Heart right ventricle (tissue), 16 donors: Measurements from ENCODE around the gene OR6J1. TPM values are rescaled to one million over a fixed set of nuclear protein-coding genes. Genes with fewer than 3 reads are reported as not detected.
"Not testable (repeated sequence)": the region's sequence is repeated elsewhere in the genome, so short reads cannot be mapped to it uniquely, and the experiment has no call there.

Experiments used
- ATAC-seq, 8 donors: fragments of 200-7000 bp; cut with Tn5 transposase; one replicate each; pipeline ENCODE4 v1.9.1; 2020; ENCODE audit warnings: mild to moderate bottlenecking in 8 of 8, moderate library complexity in 8 of 8, moderate number of reproducible peaks in 1 of 8
- DNase-seq, 2 donors: peaks; one replicate each; pipeline ENCODE4 v3.0.0-alpha.2; 2020
- H3K27ac ChIP-seq, 10 donors: fragments of 200-600 bp; sonication (generic) in 2 of 10; one replicate each; pipeline versions ENCODE4 v1.5.0 to v1.8.0; 2020 to 2022; ENCODE audit warnings: mild to moderate bottlenecking in 3 of 10
- H3K27me3 ChIP-seq, 7 donors: fragments of 200-600 bp; one replicate each; pipeline ENCODE4 v1.8.0; 2021 to 2022; ENCODE audit warnings: mild to moderate bottlenecking in 2 of 7
- H3K36me3 ChIP-seq, 9 donors: fragments of 200-600 bp; sonication (generic) in 1 of 9; one replicate each; pipeline versions ENCODE4 v1.5.0 to v1.8.0; 2020 to 2022; ENCODE audit warnings: mild to moderate bottlenecking in 2 of 9
- H3K4me1 ChIP-seq, 9 donors: fragments of 200-600 bp; sonication (generic) in 1 of 9; one replicate each; pipeline versions ENCODE4 v1.5.0 to v1.8.0; 2020 to 2022; ENCODE audit warnings: mild to moderate bottlenecking in 4 of 9
- H3K4me3 ChIP-seq, 10 donors: fragments of 200-600 bp; sonication (generic) in 2 of 10; one replicate each; pipeline versions ENCODE4 v1.5.0 to v1.8.0; 2020 to 2022; ENCODE audit warnings: mild to moderate bottlenecking in 7 of 10, moderate library complexity in 2 of 10
- H3K9me3 ChIP-seq, 11 donors: fragments of 200-600 bp in 10 of 11; sonication (generic) in 2 of 11; one replicate each; pipeline versions ENCODE4 v1.5.0 to v1.8.0; 2013 to 2022; ENCODE audit warnings: mild to moderate bottlenecking in 2 of 11, control low read depth in 1 of 11, moderate library complexity in 1 of 11
- CTCF ChIP-seq, 9 donors: fragments of 200-600 bp; sonication (generic) in 2 of 9; IDR thresholded peaks; one replicate each; pipeline versions ENCODE4 v1.5.0 to v1.8.0; 2021 to 2022; ENCODE audit warnings: antibody characterized with exemption in 9 of 9, mild to moderate bottlenecking in 5 of 9, moderate library complexity in 1 of 9
- WGBS, 2 donors: extraction: QIAGEN DNeasy Blood & Tissue Kit; methylation state at CpG; one replicate each; pipeline ENCODE4 v1.1.7; 2013; ENCODE audit warnings: inconsistent platforms in 1 of 2; 5-methylcytosine and 5-hydroxymethylcytosine counted together
- intact Hi-C, 10 donors: fragments of 100-400 bp; cut with DNase I; formaldehyde crosslinking; loops; one replicate each; pipeline versions ENCODE4 v1.11.1 to v1.14.2; 2022
- polyA plus RNA-seq, 2 donors: library from polyadenylated mRNA; stranded (reverse); fragments of 200-250 nt; gene quantifications; one replicate each; pipeline ENCODE4 v1.2.3, GENCODE V29; 2013
- total RNA-seq, 10 donors: library from RNA; stranded (reverse); fragmentation: NEBNext Ultra II Directional in 3 of 10; extraction: Animal tissue kit (Norgen Biotek cat#: 25700) in 3 of 10; gene quantifications; one replicate each; pipeline versions ENCODE4 v1.2.1 to v1.2.4, GENCODE V29; 2021 to 2023
- donor health status: Arrhythmogenic right ventricular cardiomyopathy.
- donor health status: ischemic (EF 13 %, LVEDD 7.1; RV severe dilation, severe dysfunction).
- donor health status: healthy with polysubstance abuse.
- donor health status: DM: no; HTN: yes; CAD: no.
- donor health status: DM: no; HTN: no; CAD: no.
- donor health status: ischemic (EF 25% LVEDD 6.9; RV normal size, moderate dysfunction).
- donor health status: ischemic (EF 25% LVEDD 5.7; RV mildly dilated, moderate dysfunction).
- donor health status: healthy.
- donor health status: DM: yes; HTN: yes; CAD: no.
- donor health status: Ischemic cardiomyopathy.
- donor health status: ischemic (EF 35%, LVEDD 5.7; RV mildly dilated, moderate dysfunction).
- donor health status: nonischemic (EF 11% LVEDD 7.7; RV severe dilation, severe dysfunction).
- donor health status: DM: yes; HTN: yes; CAD: no.
- donor health status: PGD.
- donor health status: ischemic (EF 29% LVEDD 5.4; RV normal size, mild dysfunction).
- donor health status: nonischemic (EF 23%, LVEDD 6.1; RV moderate dilation, normal function).

OR6J1 gene
- total and polyA plus RNA-seq, 12 donors: not detected

GRCh38 chr14:22641846-22642245 lies 2.3 kb downstream of the OR6J1 start:
- 52% methylated on average over 3 of the region's 3 CpGs for WGBS, 2 donors
- intact Hi-C loops: loop anchor here in 1 of 10 donors (10.0 kb wide), 1 partner anchor 227 kb away; no protein-coding TSS in a partner anchor
- H3K27me3 ChIP-seq: peaks cover 0 to 3% (median 0%) of the 10 kb centered on the region in 7 donors
- DNase-seq (no peak), ATAC-seq (no peak)
- no peak for TF ChIP-seq CTCF (IDR thresholded peaks at IDR 0.05)
- H3K9me3 ChIP-seq: no peaks in the 10 kb centered on the region
- no peaks in the 10 kb centered on the region for H3K36me3 ChIP-seq
- no peak overlapping the region for H3K27ac ChIP-seq
- peaks cover 0 to 10% (median 0%) of the 10 kb centered on the region in 9 donors for H3K4me1 ChIP-seq
- H3K4me3 ChIP-seq: no peak overlapping the region

GRCh38 chr14:22640192-22640591 lies 4.0 kb downstream of the OR6J1 start:
- ATAC-seq (no peak), DNase-seq (no peak)
- peaks cover 0 to 1% (median 0%) of the 10 kb centered on the region in 9 donors for H3K4me1 ChIP-seq
- H3K27ac ChIP-seq: no peak overlapping the region
- intact Hi-C loops: loop anchor here in 1 of 10 donors (10.0 kb wide), 1 partner anchor 225 kb away; no protein-coding TSS in a partner anchor
- H3K27me3 ChIP-seq: peaks cover 0 to 3% (median 0%) of the 10 kb centered on the region in 7 donors
- no peaks in the 10 kb centered on the region for H3K9me3 ChIP-seq
- no peak for TF ChIP-seq CTCF (IDR thresholded peaks at IDR 0.05)
- H3K36me3 ChIP-seq: no peaks in the 10 kb centered on the region
- H3K4me3 ChIP-seq: no peak overlapping the region

GRCh38 chr14:22635980-22636379 lies 8.2 kb downstream of the OR6J1 start:
- intact Hi-C loops, H3K27ac ChIP-seq, H3K9me3 ChIP-seq, ATAC-seq, DNase-seq, H3K4me1 ChIP-seq, H3K36me3 ChIP-seq, H3K27me3 ChIP-seq, H3K4me3 ChIP-seq: not testable (repeated sequence)
- WGBS, 2 donors: 9 to 71% methylated on average over 1 of the region's 1 CpG

- WGBS, 2 donors: 84 to 86% methylated on average over 8 of the region's 8 CpGs
- TF ChIP-seq CTCF (IDR thresholded peaks at IDR 0.05): no peak
- no peaks in the 10 kb centered on the region for H3K27me3 ChIP-seq
- no peak for DNase-seq
- H3K4me3 ChIP-seq: no peak overlapping the region
- H3K36me3 ChIP-seq: no peaks in the 10 kb centered on the region
- H3K27ac ChIP-seq: no peak overlapping the region
- no peak for ATAC-seq
- intact Hi-C loops: no loop called here
- H3K9me3 ChIP-seq: no peaks in the 10 kb centered on the region
- no peaks in the 10 kb centered on the region for H3K4me1 ChIP-seq
Observed at GRCh38 chr14:22634233-22634900, 9.8 kb downstream of the OR6J1 start.

GRCh38 chr14:22630486-22630885 lies 13.7 kb downstream of the OR6J1 start:
- no peak for ATAC-seq

More at GRCh38 chr14:22630486-22630885, 13.7 kb downstream of the OR6J1 start:
- Histone ChIP-seq H3K27me3 (peaks cover 0 to 5% (median 0%) of the 10 kb centered on the region in 7 donors), H3K27ac (no peak overlapping the region), H3K9me3 (no peaks in the 10 kb centered on the region), H3K4me1 (no peaks in the 10 kb centered on the region), H3K36me3 (no peaks in the 10 kb centered on the region), H3K4me3 (no peak overlapping the region)
- no peak for TF ChIP-seq CTCF (IDR thresholded peaks at IDR 0.05)
- 74 to 76% methylated on average over 2 of the region's 2 CpGs for WGBS, 2 donors
- intact Hi-C loops: no loop called here
- no peak for DNase-seq
